HG03575 (cell line): ENCODE measurements around the gene RASD1.

Experiments
- ATAC-seq: cut with Tn5 transposase; IDR thresholded peaks from one replicate; pipeline ENCODE4 v1.9.1; 2021; ENCODE audit not compliant: unreplicated experiment, insufficient number of reproducible peaks, low FRiP score; ENCODE audit errors: extremely low read depth

The RASD1 gene

GRCh38 chr17:17496189-17497064, at the start of gene RASD1:
Gene RASD1, minus strand, starts transcription at chr17:17496395. Its CDS starts 214 bp downstream, at chr17:17496181.
- no peak for ATAC-seq

- no peak for ATAC-seq
These were observed 49.8 kb upstream of the RASD1 start for GRCh38 chr17:17545984-17546383.

GRCh38 chr17:17545031-17545820, 49.0 kb upstream of the RASD1 start:
- ATAC-seq, result no peak

- no peak for ATAC-seq
These were observed 46.9 kb upstream of the RASD1 start for GRCh38 chr17:17542906-17543635.

GRCh38 chr17:17541640-17542001, 45.4 kb upstream of the RASD1 start:
- ATAC-seq, result no peak

- no peak for ATAC-seq
These were observed 44.9 kb upstream of the RASD1 start for GRCh38 chr17:17540935-17541639.

- no peak for ATAC-seq
These were observed 44.2 kb upstream of the RASD1 start for GRCh38 chr17:17540278-17540906.

- no peak for ATAC-seq
These were observed 43.4 kb upstream of the RASD1 start for GRCh38 chr17:17539591-17539990.

GRCh38 chr17:17538417-17539391, 42.5 kb upstream of the RASD1 start:
- ATAC-seq, result no peak

GRCh38 chr17:17537311-17538099, 41.3 kb upstream of the RASD1 start:
- ATAC-seq, result no peak

- no peak for ATAC-seq
These were observed 40.5 kb upstream of the RASD1 start for GRCh38 chr17:17536702-17537101.

GRCh38 chr17:17535957-17536356, 39.8 kb upstream of the RASD1 start:
- no peak for ATAC-seq

- ATAC-seq, result no peak
These were observed 37.8 kb upstream of the RASD1 start for GRCh38 chr17:17533901-17534441.

GRCh38 chr17:17532991-17533390, 36.8 kb upstream of the RASD1 start:
- ATAC-seq, result no peak

- no peak for ATAC-seq
These were observed 35.0 kb upstream of the RASD1 start for GRCh38 chr17:17531156-17531555.
